Keratinocyte (primary cell): ENCODE results near the gene AMN. TPM values are rescaled to one million over a fixed set of nuclear protein-coding genes. Genes with fewer than 3 reads are reported as not detected.

Experiments used
- DNase-seq: peaks from one replicate; pipeline ENCODE4 v3.0.0-alpha.2; 2011; ENCODE audit warnings: low read depth, missing footprints, low spot score
- FAIRE-seq: peaks from 2 replicates; lab custom pipeline; 2011; peaks lifted over from hg19 to GRCh38; lab: Jason Lieb, UNC
- H2AFZ ChIP-seq: 2 replicates; pipeline ENCODE4 v1.6.0; 2012; ENCODE audit warnings: low read length, control low read depth, inconsistent platforms; ENCODE audit not compliant: control insufficient read depth
- H3K27ac ChIP-seq: 2 replicates; pipeline ENCODE4 v1.5.1; 2011; ENCODE audit warnings: low read length; ENCODE audit not compliant: control insufficient read depth, insufficient read depth
- H3K27me3 ChIP-seq: 3 replicates; pipeline ENCODE4 v1.6.0; 2011; ENCODE audit warnings: low read length; ENCODE audit not compliant: control insufficient read depth, insufficient read depth; ENCODE audit errors: extremely low read depth
- H3K36me3 ChIP-seq, 2 experiments: 2 replicates in 1 of 2; 3 replicates in 1 of 2; pipeline ENCODE4 v1.5.1; 2011; ENCODE audit warnings: low read length in 2 of 2, mild to moderate bottlenecking in 1 of 2; ENCODE audit not compliant: control insufficient read depth in 2 of 2, insufficient read depth in 2 of 2; ENCODE audit errors: extremely low read depth in 1 of 2
- H3K4me1 ChIP-seq: 3 replicates; pipeline ENCODE4 v1.5.1; 2011; ENCODE audit warnings: low read length; ENCODE audit not compliant: control insufficient read depth, insufficient read depth; ENCODE audit errors: extremely low read depth
- H3K4me2 ChIP-seq: 3 replicates; pipeline ENCODE4 v1.6.0; 2011; ENCODE audit warnings: low read depth, low read length; ENCODE audit not compliant: control insufficient read depth, insufficient read depth; ENCODE audit errors: extremely low read depth
- H3K4me3 ChIP-seq, 3 experiments: fragments of 200-600 bp in 1 of 3; sonication (generic) in 1 of 3; 2 replicates in 2 of 3; 3 replicates in 1 of 3; pipeline ENCODE4 v1.5.1; 2011 to 2016; ENCODE audit warnings: low read length in 3 of 3, mild to moderate bottlenecking in 3 of 3, control low read depth in 2 of 3, inconsistent platforms in 1 of 3, low read depth in 1 of 3, mixed read lengths in 1 of 3, mixed run types in 1 of 3, moderate library complexity in 1 of 3; ENCODE audit not compliant: control insufficient read depth in 2 of 3, insufficient read depth in 2 of 3; ENCODE audit errors: extremely low read depth in 1 of 3
- H3K79me2 ChIP-seq: 2 replicates; pipeline ENCODE4 v1.6.0; 2012; ENCODE audit warnings: low read length; ENCODE audit not compliant: control insufficient read depth, insufficient read depth
- H3K9ac ChIP-seq: 3 replicates; pipeline ENCODE4 v1.6.0; 2011; ENCODE audit warnings: low read length; ENCODE audit not compliant: control insufficient read depth, insufficient read depth; ENCODE audit errors: extremely low read depth
- H3K9me1 ChIP-seq: 3 replicates; pipeline ENCODE4 v1.6.0; 2011; ENCODE audit warnings: low read length; ENCODE audit not compliant: control insufficient read depth, insufficient read depth; ENCODE audit errors: extremely low read depth
- H3K9me3 ChIP-seq: 2 replicates; pipeline ENCODE4 v1.5.1; 2012; ENCODE audit warnings: low read depth, low read length; ENCODE audit not compliant: control insufficient read depth
- H4K20me1 ChIP-seq: 3 replicates; pipeline ENCODE4 v1.6.0; 2011; ENCODE audit warnings: low read length; ENCODE audit not compliant: control insufficient read depth, insufficient read depth; ENCODE audit errors: extremely low read depth
- CTCF ChIP-seq, 3 experiments: IDR thresholded peaks in 1 of 3; conservative IDR thresholded peaks in 1 of 3; optimal IDR thresholded peaks in 1 of 3; 2 replicates in 2 of 3; 3 replicates in 1 of 3; pipeline versions ENCODE3 to v1.5.1; 2011; ENCODE audit warnings: low read length in 3 of 3, mild to moderate bottlenecking in 3 of 3, moderate library complexity in 2 of 3, control low read depth in 1 of 3, inconsistent platforms in 1 of 3; ENCODE audit not compliant: insufficient read depth in 2 of 3; ENCODE audit errors: extremely low read depth in 1 of 3
- EZH2 ChIP-seq: IDR thresholded peaks from one replicate; pipeline ENCODE4 v1.6.1; 2012; ENCODE audit warnings: inconsistent platforms, mild to moderate bottlenecking, low read length, moderate library complexity
- dilution Hi-C: fragments of 300-500 bp; cut with MboI; formaldehyde crosslinking; loops from one replicate; pipeline ENCODE4 v1.7.0; 2020; ENCODE audit warnings: low sequenced_read_pairs; ENCODE audit not compliant: extremely low pct_ligation_motif_present
- polyA minus RNA-seq, 3 experiments: library from RNA; depleted of rRNA, polyadenylated mRNA; stranded (reverse); fragments of >200 nt; gene quantifications; 1 replicate in 1 of 3; 2 replicates in 1 of 3; 3 replicates in 1 of 3; pipeline ENCODE4 v1.2.3, GENCODE V29; 2011
- polyA plus RNA-seq, 5 experiments: library from polyadenylated mRNA; depleted of rRNA in 3 of 5; stranded (reverse) in 3 of 5; stranded (forward) in 1 of 5; unstranded in 1 of 5; fragments of >200 nt; gene quantifications; 1 replicate in 1 of 5; 2 replicates in 3 of 5; 3 replicates in 1 of 5; pipeline versions ENCODE4 v1.2.1 to v1.2.3, GENCODE V29; 2011 to 2012; ENCODE audit warnings: missing spikeins in 2 of 5, low read depth in 1 of 5, low replicate concordance in 1 of 5

The AMN gene
- polyA plus RNA-seq (0.14 to 0.31 TPM (median 0.22 TPM) in 3 replicates), polyA minus RNA-seq (0.16 TPM in 1 of 3 replicates, not detected in the others)
- 0.11 TPM for polyA plus RNA-seq (2011; ENCODE audit: low read depth)
- polyA plus RNA-seq (2011; cell fraction: cytosol; rRNA removed): 0.17 and 0.21 TPM in 2 replicates
- 0.87 and 1.3 TPM in 2 replicates for polyA plus RNA-seq (2011; cell fraction: nucleus; rRNA removed)
- polyA plus RNA-seq (2012; ENCODE audit: low replicate concordance): 0.73 and 1.8 TPM in 2 replicates
- 1.2 TPM for polyA minus RNA-seq (2011; cell fraction: cytosol; rRNA and poly(A)+ RNA removed)
- polyA minus RNA-seq (2011; cell fraction: nucleus; rRNA and poly(A)+ RNA removed): 0.23 and 1.8 TPM in 2 replicates

DNA sequence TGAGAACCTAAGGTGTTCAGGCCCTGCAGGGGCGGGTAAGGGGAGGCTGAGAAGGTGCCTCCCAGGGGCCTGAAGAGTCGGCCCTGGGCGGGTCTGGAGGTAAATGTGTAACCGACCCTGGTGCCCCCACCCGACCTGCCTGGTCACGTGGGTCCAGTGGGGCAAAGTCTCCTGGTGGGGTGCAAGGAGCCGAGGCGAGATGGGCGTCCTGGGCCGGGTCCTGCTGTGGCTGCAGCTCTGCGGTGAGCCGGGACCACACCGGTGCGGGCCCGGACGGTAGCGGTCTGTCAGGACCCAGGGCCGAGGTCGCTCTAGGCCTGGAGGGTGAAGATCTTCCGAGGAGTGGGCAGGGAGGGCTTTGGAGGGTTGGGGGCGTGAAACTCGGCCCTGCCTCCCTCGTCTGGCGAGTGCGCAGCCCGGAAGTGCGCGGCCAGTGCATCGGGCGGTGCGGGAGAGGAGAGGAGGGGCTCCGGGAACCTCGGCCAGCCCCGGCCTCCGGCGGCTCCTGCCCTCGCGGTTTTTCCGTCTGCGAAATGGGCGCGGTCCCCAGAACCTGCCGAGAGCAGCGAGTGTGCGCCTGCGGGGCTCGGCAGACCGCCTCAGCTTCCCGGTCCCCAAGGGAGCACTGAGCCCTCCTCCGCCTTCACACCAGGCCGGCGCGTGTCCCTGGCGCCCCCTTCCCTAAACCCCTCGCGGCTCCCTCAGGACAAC, at the start of gene AMN:
Gene AMN, plus strand, starts transcription at position 174 of the 711 bp plus-strand sequence. Its CDS starts 26 bp downstream, at position 200.
- Histone ChIP-seq H3K27ac (no peak within 1 kb of the TSS), H3K36me3 (no peaks in the 10 kb centered on the region), H3K79me2 (no peaks in the 10 kb centered on the region), H3K9ac (peak within 1 kb of the TSS; percentile 33), H3K4me3 (peak within 1 kb of the TSS; percentile 11 to 35 (median 29)), H3K4me2 (peak within 1 kb of the TSS; percentile 74), H3K27me3 (peaks cover 28% of the 10 kb centered on the region), H3K4me1 (peaks cover 12% of the 10 kb centered on the region), H3K9me3 (peaks cover 1% of the 10 kb centered on the region), H2AFZ (no peak within 1 kb of the TSS), H3K9me1 (no peaks in the 10 kb centered on the region), H4K20me1 (no peaks in the 10 kb centered on the region)
- no peak for DNase-seq
- dilution Hi-C loops: no loop called here
- TF ChIP-seq EZH2: no peak
- TF ChIP-seq CTCF (optimal IDR thresholded peaks at IDR 0.05 in 1 of 3, IDR thresholded peaks at IDR 0.05 in 1 of 3, conservative IDR thresholded peaks at IDR 0.05 in 1 of 3; ENCODE audit: extremely low read depth in 1 of 3, insufficient read depth in 2 of 3, low read length in 3 of 3): no peak
- FAIRE-seq: no peak

- FAIRE-seq: no peak
- H3K79me2 ChIP-seq: no peaks in the 10 kb centered on the region
- H3K4me1 ChIP-seq: no peaks in the 10 kb centered on the region
- H4K20me1 ChIP-seq: no peaks in the 10 kb centered on the region
- no peaks in the 10 kb centered on the region for H3K27me3 ChIP-seq
- H3K9me1 ChIP-seq: no peaks in the 10 kb centered on the region
- no peak overlapping the region for H3K4me3 ChIP-seq
- TF ChIP-seq EZH2 (no peak), CTCF (optimal IDR thresholded peaks at IDR 0.05 in 1 of 3, IDR thresholded peaks at IDR 0.05 in 1 of 3, conservative IDR thresholded peaks at IDR 0.05 in 1 of 3; ENCODE audit: extremely low read depth in 1 of 3, insufficient read depth in 2 of 3, low read length in 3 of 3) (no peak)
- H3K9me3 ChIP-seq: no peaks in the 10 kb centered on the region
- dilution Hi-C loops: no loop called here
- no peak overlapping the region for H2AFZ ChIP-seq
- H3K9ac ChIP-seq: no peak overlapping the region
- H3K36me3 ChIP-seq: peaks cover 15 to 19% of the 10 kb centered on the region in 2 experiments
- H3K27ac ChIP-seq: no peak overlapping the region
- no peak overlapping the region for H3K4me2 ChIP-seq
- DNase-seq: no peak
Observed at GRCh38 chr14:102873131-102873530, 49.3 kb upstream of the AMN start.
